NCI-H82 treated with DMSO at 0.1 percent for 48 hours (cell line): ENCODE measurements around the gene NTN3.
A peak's percentile ranks its signal among the peaks of the same experiment; 100 is the strongest.

Experiments
- DNase-seq: peaks from one replicate; lab custom pipeline; 2025; ENCODE audit not compliant: unreplicated experiment; lab: John Stamatoyannopoulos, UW

The NTN3 gene

GRCh38 chr16:2513405-2514332 lies 42.6 kb downstream of the NTN3 start, which contains the start of gene ATP6V0C:
Gene ATP6V0C (plus strand): TSS chr16:2513952. CDS start chr16:2514104, 152 bp downstream.
- DNase-seq, result peak; percentile 72

- DNase-seq, result no peak
These were observed 43.5 kb downstream of the NTN3 start for GRCh38 chr16:2514333-2515179.

GRCh38 chr16:2515180-2515851 lies 44.2 kb downstream of the NTN3 start:
- no peak for DNase-seq

- no peak for DNase-seq
These were observed 45.5 kb downstream of the NTN3 start for GRCh38 chr16:2516391-2517240.

- no peak for DNase-seq
These were observed 47.0 kb downstream of the NTN3 start for GRCh38 chr16:2517954-2518605.

GRCh38 chr16:2518823-2519710 lies 48.0 kb downstream of the NTN3 start:
- DNase-seq, result no peak

GRCh38 chr16:2519711-2520080 lies 48.6 kb downstream of the NTN3 start:
- DNase-seq, result no peak

GRCh38 chr16:2520097-2520783 lies 49.1 kb downstream of the NTN3 start, which contains the start of gene AMDHD2:
Gene AMDHD2 (plus strand): TSS chr16:2520371. CDS start chr16:2520459, 88 bp downstream.
- DNase-seq, result peak; percentile 48

- DNase-seq, result no peak
These were observed 49.9 kb downstream of the NTN3 start for GRCh38 chr16:2520784-2521531.
